ENCODE data around the gene UST.

DNA sequence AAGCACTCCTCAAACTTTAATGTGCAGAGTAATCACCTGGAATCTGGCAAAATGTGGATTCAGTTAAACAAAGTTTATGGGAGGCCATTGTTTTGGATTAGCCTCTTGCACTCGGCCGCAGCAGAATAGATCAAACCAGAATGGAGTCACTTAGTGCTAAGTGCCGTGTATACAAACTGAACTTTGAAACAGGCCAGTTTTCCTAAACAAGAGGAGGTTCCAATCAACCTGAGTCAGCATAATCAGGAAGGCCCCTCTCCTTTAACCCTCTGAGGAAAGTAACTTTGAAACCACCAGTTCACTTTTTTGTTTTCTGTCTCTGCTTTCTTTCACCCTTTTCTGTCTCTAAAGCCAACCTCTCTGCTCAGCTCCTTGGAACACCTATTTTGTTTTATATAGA, 92.2 kb downstream of the UST start:
- TF ChIP-seq POLR2A (IDR thresholded peaks at IDR 0.05) (no peak), CTCF (IDR thresholded peaks at IDR 0.05) (no peak)
